Measurements from ENCODE around the gene PSAP. TPM values are rescaled to one million over a fixed set of nuclear protein-coding genes. Genes with fewer than 3 reads are reported as not detected.

The PSAP gene
- total RNA-seq, 1 experiment from 2014 or later: 397 TPM

DNA sequence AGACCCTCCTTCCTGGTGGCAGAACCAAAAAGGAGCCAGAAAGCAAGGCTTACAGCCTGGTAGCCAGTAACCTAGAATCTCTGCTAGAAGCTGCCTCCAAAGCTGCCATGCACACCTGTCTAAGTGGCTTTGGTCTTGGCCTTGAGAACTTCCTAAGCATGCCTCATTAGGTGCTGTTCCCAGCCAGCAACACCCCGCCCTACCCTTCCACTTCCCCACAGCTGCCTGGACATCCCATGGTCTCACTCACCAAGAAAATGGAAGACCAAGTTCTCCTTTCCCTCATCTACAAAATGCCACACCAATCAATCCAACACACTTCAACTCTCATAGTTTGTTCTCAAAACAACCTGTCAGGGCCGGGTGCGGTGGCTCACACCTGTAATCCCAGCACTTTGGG lies 4.2 kb downstream of the PSAP start:
- Mint-ChIP-seq H3K4me3 (no peak overlapping the region), H3K4me1 (peaks cover 50% of the 10 kb centered on the region), H3K27me3 (ENCODE audit: low read depth) (no peaks in the 10 kb centered on the region), H3K9me3 (no peaks in the 10 kb centered on the region), H3K27ac (peak overlapping the region; percentile 24; the same call in 1 of the 2 replicates), H3K36me3 (peaks cover 2% of the 10 kb centered on the region; the same call in 1 of the 2 replicates)
- no peak for ATAC-seq
- no peak for DNase-seq (ENCODE audit: low spot score)
- CTCF ChIA-PET: interaction anchor here (0.7 kb wide), 3 partner anchors 44 to 416 kb away, joined by 4 read pairs; no protein-coding TSS in a partner anchor
- TF ChIP-seq, protein P1, sequence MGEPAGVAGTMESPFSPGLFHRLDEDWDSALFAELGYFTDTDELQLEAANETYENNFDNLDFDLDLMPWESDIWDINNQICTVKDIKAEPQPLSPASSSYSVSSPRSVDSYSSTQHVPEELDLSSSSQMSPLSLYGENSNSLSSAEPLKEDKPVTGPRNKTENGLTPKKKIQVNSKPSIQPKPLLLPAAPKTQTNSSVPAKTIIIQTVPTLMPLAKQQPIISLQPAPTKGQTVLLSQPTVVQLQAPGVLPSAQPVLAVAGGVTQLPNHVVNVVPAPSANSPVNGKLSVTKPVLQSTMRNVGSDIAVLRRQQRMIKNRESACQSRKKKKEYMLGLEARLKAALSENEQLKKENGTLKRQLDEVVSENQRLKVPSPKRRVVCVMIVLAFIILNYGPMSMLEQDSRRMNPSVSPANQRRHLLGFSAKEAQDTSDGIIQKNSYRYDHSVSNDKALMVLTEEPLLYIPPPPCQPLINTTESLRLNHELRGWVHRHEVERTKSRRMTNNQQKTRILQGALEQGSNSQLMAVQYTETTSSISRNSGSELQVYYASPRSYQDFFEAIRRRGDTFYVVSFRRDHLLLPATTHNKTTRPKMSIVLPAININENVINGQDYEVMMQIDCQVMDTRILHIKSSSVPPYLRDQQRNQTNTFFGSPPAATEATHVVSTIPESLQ (CRISPR knock-in tag; IDR thresholded peaks at IDR 0.05): no peak
- TF ChIP-seq, protein P2, sequence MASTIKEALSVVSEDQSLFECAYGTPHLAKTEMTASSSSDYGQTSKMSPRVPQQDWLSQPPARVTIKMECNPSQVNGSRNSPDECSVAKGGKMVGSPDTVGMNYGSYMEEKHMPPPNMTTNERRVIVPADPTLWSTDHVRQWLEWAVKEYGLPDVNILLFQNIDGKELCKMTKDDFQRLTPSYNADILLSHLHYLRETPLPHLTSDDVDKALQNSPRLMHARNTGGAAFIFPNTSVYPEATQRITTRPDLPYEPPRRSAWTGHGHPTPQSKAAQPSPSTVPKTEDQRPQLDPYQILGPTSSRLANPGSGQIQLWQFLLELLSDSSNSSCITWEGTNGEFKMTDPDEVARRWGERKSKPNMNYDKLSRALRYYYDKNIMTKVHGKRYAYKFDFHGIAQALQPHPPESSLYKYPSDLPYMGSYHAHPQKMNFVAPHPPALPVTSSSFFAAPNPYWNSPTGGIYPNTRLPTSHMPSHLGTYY (CRISPR knock-in tag; IDR thresholded peaks at IDR 0.05): no peak
- TF ChIP-seq CREM (CRISPR knock-in tag; IDR thresholded peaks at IDR 0.05): no peak
- TF ChIP-seq GTF2I (CRISPR knock-in tag; conservative IDR thresholded peaks at IDR 0.05): no peak
- TF ChIP-seq CDX4 (CRISPR knock-in tag; IDR thresholded peaks at IDR 0.05; ENCODE audit: borderline replicate concordance): no peak
- TF ChIP-seq ZNF396 (CRISPR knock-in tag; IDR thresholded peaks at IDR 0.05; ENCODE audit: borderline replicate concordance): no peak
- no peak for TF ChIP-seq GABPB1 (CRISPR knock-in tag; IDR thresholded peaks at IDR 0.05)
- TF ChIP-seq, protein P3, sequence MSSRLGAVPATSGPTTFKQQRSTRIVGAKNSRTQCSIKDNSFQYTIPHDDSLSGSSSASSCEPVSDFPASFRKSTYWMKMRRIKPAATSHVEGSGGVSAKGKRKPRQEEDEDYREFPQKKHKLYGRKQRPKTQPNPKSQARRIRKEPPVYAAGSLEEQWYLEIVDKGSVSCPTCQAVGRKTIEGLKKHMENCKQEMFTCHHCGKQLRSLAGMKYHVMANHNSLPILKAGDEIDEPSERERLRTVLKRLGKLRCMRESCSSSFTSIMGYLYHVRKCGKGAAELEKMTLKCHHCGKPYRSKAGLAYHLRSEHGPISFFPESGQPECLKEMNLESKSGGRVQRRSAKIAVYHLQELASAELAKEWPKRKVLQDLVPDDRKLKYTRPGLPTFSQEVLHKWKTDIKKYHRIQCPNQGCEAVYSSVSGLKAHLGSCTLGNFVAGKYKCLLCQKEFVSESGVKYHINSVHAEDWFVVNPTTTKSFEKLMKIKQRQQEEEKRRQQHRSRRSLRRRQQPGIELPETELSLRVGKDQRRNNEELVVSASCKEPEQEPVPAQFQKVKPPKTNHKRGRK (CRISPR knock-in tag; IDR thresholded peaks at IDR 0.05; ENCODE audit: borderline replicate concordance): no peak
- TF ChIP-seq ZNF121 (CRISPR knock-in tag; IDR thresholded peaks at IDR 0.05): no peak
- no peak for TF ChIP-seq JUN (CRISPR knock-in tag; IDR thresholded peaks at IDR 0.05)
- no peak for TF ChIP-seq PREB (CRISPR knock-in tag; IDR thresholded peaks at IDR 0.05; ENCODE audit: borderline replicate concordance)
- TF ChIP-seq GRHL2 (CRISPR knock-in tag; IDR thresholded peaks at IDR 0.05; ENCODE audit: insufficient replicate concordance, severe bottlenecking): no peak
- TF ChIP-seq, protein P4, sequence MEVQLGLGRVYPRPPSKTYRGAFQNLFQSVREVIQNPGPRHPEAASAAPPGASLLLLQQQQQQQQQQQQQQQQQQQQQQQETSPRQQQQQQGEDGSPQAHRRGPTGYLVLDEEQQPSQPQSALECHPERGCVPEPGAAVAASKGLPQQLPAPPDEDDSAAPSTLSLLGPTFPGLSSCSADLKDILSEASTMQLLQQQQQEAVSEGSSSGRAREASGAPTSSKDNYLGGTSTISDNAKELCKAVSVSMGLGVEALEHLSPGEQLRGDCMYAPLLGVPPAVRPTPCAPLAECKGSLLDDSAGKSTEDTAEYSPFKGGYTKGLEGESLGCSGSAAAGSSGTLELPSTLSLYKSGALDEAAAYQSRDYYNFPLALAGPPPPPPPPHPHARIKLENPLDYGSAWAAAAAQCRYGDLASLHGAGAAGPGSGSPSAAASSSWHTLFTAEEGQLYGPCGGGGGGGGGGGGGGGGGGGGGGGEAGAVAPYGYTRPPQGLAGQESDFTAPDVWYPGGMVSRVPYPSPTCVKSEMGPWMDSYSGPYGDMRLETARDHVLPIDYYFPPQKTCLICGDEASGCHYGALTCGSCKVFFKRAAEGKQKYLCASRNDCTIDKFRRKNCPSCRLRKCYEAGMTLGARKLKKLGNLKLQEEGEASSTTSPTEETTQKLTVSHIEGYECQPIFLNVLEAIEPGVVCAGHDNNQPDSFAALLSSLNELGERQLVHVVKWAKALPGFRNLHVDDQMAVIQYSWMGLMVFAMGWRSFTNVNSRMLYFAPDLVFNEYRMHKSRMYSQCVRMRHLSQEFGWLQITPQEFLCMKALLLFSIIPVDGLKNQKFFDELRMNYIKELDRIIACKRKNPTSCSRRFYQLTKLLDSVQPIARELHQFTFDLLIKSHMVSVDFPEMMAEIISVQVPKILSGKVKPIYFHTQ (CRISPR knock-in tag; IDR thresholded peaks at IDR 0.05): no peak
- no peak for TF ChIP-seq ZBTB43 (CRISPR knock-in tag; IDR thresholded peaks at IDR 0.05)
- TF ChIP-seq, protein P5, sequence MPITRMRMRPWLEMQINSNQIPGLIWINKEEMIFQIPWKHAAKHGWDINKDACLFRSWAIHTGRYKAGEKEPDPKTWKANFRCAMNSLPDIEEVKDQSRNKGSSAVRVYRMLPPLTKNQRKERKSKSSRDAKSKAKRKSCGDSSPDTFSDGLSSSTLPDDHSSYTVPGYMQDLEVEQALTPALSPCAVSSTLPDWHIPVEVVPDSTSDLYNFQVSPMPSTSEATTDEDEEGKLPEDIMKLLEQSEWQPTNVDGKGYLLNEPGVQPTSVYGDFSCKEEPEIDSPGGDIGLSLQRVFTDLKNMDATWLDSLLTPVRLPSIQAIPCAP (CRISPR knock-in tag; IDR thresholded peaks at IDR 0.05): no peak
- POLR2A ChIA-PET: interaction anchor here (0.6 kb wide), 1 partner anchor 17 kb away, joined by 9 read pairs; no protein-coding TSS in a partner anchor
